ENCODE results near the gene BFSP1.

GRCh38 chr20:17530716-17531664 is at the start of gene BFSP1:
- TF ChIP-seq POLR2A (IDR thresholded peaks at IDR 0.05) (no peak), CTCF (IDR thresholded peaks at IDR 0.05) (no peak)
